HG03520 (cell line): ENCODE results near the gene RTTN.
A peak's percentile ranks its signal among the peaks of the same experiment; 100 is the strongest.
"Not testable (repeated sequence)": the region's sequence is repeated elsewhere in the genome, so short reads cannot be mapped to it uniquely, and the experiment has no call there.

Experiments used
- ATAC-seq: cut with Tn5 transposase; IDR thresholded peaks from one replicate; pipeline ENCODE4 v1.9.1; 2021; ENCODE audit warnings: mild to moderate bottlenecking, moderate library complexity; ENCODE audit not compliant: unreplicated experiment

Gene RTTN

DNA sequence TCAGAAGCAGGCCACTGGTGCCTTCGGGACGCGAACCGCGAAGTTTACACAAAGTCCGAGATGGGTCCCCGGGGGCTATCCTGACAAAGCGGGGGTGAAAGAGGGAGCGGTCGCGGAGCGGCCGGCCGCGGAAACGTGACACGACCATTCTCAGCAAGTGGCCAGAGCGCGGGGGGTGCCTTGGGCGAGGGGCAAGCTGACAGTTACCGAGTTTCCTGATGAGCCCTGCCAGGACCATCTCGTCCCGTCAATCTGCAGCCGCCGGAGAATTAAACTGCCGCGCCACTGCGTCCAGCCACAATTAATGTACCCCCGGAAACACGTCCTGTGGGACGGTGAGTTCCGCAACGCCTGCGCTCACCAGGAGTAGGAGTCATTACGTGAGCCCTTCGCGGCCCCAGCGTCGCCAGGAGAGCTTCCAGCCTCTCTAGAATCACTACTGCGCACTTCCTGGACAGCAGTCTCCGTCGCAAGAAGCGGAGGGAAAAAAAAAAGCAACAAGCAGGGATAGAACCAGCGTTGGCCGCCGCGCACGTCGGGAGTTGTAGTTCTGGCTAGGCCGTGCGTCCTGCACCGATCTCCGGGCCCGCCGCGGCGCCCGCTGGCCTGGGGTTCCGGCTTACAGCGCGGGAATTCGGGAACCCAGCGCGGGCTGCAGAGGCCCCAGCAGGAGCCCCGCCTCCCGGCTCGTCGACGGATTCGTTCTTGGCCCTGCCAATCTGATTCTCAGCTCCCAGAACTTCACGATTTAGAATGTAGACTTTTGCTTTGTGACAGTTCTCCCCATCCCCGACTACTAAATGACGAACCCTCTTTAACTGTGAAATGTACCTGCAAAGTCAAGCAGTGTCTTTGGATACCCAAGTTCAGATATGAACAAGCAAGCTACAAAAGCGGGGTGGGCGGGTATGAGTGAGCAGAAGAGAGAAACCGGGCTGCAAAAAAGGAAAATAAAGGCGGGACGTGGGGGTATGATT lies at the start of gene RTTN:
Gene RTTN (minus strand): TSS at position 267 of the 977 bp plus-strand sequence. CDS start 29 bp downstream, at position 238.
- peak; percentile 96 for ATAC-seq

DNA sequence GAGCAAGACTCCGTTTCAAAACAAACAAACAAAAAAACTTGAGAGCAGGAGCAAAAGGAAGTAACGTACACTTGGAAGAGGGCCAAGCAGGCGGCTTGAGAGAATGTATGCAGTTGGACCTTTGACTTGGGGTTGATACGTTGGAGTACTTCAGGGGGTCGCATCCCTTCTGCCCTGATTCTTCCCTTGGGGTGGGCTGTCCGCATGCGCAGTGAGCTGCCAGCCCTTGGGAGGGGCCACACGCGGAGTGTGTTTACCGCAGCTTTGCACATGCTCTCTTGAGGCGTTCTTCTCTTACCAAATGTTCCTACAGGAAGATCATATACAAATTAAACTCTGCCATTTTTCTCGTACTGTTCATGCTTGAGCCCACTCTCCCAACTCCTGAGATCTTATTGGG lies 45.3 kb upstream of the RTTN start:
- no peak for ATAC-seq

DNA sequence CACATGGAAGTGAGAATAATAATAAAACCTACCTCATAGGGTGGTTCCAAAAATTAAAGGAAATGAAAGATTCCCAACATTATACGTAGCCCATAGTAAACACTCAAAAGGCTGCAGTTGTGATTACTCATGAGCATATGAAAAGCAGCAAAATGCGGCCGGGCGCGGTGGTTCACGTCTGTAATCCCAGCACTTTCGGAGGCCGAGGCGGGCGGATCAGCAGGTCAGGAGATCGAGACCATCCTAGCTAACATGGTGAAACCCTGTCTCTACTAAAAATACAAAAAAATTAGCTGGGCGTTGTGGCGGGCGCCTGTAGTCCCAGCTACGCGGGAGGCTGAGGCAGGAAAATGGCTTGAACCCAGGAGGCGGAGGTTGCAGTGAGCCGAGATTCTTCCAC lies 44.4 kb upstream of the RTTN start:
- ATAC-seq, result not testable (repeated sequence)

DNA sequence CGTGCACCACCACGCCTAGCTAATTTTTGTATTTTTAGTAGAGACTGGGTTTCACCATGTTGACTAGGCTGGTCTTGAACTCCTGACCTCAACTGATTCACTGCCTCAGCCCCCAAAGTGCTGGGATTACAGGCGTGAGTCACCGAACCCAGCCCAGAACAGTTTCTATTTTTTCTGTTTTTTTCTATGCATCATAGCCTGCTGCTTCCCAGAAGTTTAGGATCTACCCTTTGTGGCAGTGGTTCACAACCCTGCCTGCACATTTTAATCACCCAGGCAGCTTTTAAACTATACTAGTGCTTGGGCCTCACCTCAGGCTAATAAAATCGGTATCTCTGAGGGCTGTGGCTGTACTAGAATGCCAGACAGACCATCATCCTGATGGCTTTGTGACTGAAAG lies 43.6 kb upstream of the RTTN start:
- no peak for ATAC-seq

DNA sequence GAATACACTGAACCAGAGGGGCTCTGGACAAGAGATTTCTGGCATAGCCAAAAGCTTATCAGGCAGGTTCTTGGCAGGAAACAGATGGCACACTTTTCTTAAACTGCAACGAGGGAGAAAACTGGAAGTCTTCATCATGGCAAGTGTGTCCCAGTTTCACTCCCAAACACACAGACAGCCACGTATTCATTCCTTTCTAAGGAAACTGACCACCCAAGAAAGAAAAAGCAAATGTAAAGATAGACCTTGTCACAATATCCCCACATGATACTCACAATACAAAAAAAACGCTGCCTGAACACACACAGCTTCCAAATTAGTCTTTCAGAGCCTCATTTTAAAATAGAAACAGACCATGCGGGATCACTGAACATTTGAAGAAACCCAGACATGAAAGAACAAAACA lies 40.6 kb upstream of the RTTN start:
- ATAC-seq, result no peak

DNA sequence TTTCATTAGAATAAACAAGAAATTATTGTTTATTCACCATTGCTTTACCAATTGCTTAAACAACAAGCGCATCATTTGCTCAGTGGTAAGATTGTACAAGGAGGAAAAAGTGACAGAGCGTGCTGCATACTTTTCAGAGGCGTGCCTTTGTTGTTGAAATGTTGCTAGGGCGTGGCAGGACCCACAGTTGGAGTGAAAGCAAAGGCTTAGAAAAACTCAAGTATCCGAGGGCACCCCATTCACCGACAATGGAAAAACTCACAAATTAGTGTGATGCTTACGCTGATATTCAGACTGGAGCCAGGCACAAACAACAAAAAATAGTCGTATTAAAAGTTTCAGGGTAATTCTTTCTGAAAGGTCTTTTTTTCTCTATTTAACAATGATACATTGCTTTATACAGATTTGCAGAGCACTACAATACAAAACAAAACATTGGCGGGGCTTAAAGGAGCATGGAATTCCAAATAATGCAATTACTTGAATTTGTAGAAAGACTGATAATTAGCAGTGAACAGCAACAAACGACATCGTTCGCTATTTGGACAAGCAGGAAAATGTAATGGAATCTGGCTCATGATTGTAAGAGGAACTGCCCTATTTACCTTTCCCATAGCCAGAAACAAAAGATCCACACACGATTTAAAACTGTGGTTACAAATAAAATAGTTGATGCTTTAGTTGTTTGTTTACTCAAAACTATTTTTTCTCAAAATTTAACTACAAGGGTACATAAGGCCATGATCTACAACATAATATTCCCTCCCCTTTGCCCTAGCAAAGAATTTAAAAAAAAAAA lies 37.8 kb upstream of the RTTN start:
- no peak for ATAC-seq

- ATAC-seq, result not testable (repeated sequence)
Measured at GRCh38 chr18:70236921-70237320, 31.4 kb upstream of the RTTN start.

- no peak for ATAC-seq
Measured at GRCh38 chr18:70235478-70235877, 30.0 kb upstream of the RTTN start.

GRCh38 chr18:70234667-70235459 lies 29.4 kb upstream of the RTTN start:
- no peak for ATAC-seq

DNA sequence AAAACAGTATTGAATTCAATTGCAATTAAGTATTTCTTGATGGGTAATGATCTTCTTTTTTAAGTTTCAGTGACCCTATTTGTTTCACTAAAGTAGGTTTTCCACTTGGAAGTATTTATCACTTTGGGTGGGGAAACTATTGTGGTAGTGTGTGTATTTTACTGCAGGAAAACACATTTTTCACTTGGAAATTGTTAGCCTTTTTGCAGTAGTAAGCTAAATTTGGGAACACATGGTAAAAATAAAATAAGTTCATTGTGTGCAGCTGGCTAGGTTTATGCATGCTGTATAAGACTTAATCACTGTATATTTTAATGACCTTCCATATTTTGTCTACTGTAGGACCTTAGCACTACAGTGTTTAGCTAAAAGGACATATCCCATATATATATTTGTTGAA lies 28.5 kb upstream of the RTTN start:
- no peak for ATAC-seq

DNA sequence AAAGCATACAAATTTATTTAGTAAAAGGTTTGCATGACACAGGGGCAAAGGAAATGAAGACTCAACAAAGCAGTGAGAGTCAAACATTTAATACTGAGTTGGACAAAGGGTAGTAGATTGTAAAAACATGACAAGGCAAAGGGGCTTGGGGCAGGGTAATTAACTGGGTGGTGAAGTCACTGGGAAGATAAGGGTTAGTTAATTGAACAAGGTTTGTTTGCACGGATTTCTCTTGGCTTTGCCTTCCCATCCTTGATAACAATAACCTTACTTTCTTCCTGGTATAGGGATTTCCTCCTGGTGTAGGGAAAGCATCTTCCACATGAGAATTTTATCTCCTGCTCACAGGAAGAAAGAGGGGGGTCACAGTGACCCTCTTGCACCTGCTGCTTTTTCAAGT lies 26.8 kb upstream of the RTTN start:
- no peak for ATAC-seq

GRCh38 chr18:70229639-70230038 lies 24.2 kb upstream of the RTTN start:
- no peak for ATAC-seq

DNA sequence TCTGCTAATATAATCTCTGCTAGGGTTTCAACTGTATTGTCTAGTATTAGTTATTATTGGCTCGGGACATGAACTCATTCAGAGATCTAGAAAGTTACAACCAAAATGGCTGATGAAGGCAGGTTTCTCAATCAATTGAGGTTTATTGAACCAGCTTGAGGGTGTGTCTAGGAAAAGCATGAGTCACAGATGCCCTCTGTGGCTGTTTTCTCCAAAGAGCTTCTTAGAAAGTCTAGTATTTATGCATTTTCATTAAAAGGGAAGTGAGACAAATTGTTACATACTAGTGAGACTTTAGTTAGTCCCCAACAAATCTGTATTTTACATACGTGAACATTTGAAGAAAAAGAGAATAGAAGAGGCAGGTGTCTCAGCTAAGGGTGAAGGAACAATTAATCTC lies 23.0 kb upstream of the RTTN start:
- no peak for ATAC-seq

DNA sequence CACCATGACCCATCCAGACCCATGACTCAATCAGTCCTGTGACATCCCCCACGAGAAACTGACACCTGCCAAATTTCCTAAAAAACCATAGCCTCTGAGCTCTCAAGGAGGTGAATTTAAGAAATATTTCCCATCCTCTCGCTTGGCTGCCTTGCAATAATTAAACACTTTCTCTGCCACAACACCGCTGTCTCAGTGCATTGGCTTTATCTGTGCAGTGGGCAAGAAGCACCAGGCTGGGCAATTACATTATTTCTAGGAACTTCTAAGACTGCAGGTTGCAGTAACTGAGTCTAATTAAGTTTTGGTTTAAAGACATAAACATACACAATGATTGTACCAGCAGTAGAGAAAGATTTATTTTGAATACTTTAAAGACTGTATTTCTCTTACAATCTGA lies 22.0 kb upstream of the RTTN start:
- no peak for ATAC-seq

DNA sequence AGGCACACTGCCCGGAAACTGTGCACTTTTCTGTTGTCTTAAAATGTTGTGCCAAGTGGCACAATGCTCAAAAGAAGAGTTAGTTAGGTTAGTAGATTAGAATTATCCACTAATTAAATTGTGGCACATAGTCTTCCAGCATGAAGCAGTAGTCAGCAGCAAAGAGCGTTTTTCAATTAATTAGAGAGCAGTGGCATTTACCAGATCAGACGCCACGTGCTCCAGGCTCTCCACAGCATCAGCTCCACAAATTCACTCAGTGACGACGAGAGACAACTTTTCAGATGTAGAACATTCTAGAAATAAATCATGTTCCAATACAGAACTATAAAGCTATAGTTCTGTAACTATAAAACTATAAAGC lies 16.4 kb upstream of the RTTN start:
- ATAC-seq, result no peak

DNA sequence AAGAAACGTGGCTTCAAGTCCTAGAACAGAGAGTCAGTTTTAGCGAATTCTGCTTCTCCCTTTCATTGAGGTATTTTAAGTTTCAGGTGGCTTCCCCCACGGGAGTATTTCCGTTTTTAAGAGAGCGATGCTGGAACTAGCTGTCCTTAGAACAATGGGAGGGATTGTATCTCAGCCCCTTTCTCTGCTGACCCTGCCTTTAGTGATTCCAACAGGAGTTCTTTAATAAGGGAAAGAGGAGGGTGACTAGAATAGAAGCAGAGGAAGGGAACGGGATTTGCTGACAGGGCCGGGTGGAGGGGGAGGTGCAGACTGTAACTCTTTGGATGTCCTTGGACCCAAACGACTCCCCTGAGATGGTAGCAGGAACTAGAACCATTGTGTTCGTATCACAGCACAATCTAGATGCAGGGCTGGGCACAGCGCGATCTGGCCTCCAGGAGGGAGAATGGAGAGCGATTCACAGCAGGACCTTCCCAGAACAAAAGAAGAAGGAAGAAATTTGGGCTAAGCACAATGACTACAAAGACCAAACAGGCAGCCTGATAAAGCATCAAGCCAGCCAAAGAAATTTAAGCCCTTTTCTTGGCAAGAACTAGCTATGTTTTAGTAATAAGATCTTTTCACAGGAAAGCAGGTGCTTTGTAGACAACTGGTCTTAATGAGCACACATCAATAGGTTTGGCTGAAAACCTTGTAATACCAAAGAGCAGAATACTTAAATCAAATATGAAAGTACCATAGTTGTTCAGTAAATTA lies 15.8 kb upstream of the RTTN start:
- no peak for ATAC-seq

GRCh38 chr18:70220628-70221027 lies 15.1 kb upstream of the RTTN start:
- no peak for ATAC-seq

DNA sequence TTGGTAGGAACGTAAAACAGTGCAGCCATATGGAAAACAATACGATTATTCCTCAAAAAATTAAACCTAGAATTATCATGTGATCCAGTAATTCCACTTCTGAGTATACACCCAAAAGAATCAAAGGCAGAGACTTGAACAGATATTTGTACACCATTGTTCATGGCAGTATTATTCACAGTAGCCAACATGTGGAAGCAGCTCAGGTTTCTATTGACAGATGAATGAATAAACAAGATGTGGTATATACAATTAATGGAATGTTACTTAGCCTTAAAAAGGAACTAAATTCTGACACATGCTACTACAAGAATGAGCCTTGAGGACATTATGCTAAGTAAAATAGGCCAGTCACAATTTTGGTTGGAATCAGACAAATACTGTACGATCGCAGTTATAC lies 14.2 kb upstream of the RTTN start:
- ATAC-seq, result no peak

DNA sequence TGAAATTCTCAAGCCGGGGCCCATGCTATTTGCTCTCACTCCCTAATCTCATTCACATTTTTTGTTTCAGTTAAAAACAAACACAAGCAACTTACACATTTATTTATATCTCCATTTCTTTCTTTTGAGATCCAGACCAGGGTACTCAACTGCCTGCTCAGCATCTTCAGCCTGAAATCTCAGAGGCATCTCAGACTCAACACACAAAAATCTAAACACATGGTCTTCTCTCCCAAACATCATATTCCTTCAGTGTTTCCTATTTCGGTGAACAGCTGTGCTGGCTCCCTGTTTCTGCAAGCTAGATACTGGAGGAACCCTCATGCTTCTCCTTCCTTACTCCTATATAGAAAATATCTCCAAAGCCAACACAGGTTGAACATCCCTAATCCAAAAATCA lies 11.3 kb upstream of the RTTN start:
- no peak for ATAC-seq

DNA sequence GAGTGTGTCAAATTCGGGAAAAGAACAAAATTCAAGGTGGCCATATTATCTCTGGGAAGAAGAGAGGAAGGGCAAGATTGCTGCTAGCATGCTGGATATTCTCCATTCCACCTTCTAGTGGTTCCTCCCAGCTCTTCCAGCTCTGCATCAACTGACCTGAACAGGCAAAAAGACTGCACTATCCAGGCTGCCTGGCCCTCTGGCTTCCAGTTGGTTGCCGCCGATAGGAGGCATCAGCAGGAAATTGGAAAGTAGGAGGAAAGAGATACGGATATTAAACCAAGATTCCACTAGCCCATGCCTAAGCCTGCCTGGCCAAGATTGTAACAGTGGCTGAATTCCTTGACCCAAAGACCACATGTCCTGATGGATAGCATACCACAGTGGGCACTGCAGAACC lies 1.7 kb upstream of the RTTN start:
- ATAC-seq, result no peak
